Left hindlimb (tissue), 1 donor: ENCODE data around the gene CLEC2L.

Experiments
- DNase-seq: peaks from one replicate; pipeline ENCODE4 v3.0.0-alpha.2; 2018

The CLEC2L gene

GRCh38 chr7:139523199-139523941 is at the start of gene CLEC2L:
Gene CLEC2L, plus strand, starts transcription at chr7:139523685. Its CDS starts 243 bp downstream, at chr7:139523928.
- no peak for DNase-seq

GRCh38 chr7:139476139-139476538 is 47.3 kb upstream of the CLEC2L start:
- no peak for DNase-seq

- no peak for DNase-seq
These were observed 46.6 kb upstream of the CLEC2L start for GRCh38 chr7:139476891-139477290.

- no peak for DNase-seq
These were observed 43.9 kb upstream of the CLEC2L start for GRCh38 chr7:139479620-139480019.

GRCh38 chr7:139481364-139481763 is 42.1 kb upstream of the CLEC2L start:
- no peak for DNase-seq

GRCh38 chr7:139482122-139482521 is 41.4 kb upstream of the CLEC2L start:
- no peak for DNase-seq

- DNase-seq, result peak; percentile 36
These were observed 40.6 kb upstream of the CLEC2L start for GRCh38 chr7:139482662-139483466.

GRCh38 chr7:139487366-139488080 is 36.0 kb upstream of the CLEC2L start:
- DNase-seq, result no peak

- DNase-seq, result no peak
These were observed 34.7 kb upstream of the CLEC2L start for GRCh38 chr7:139488810-139489209.

- DNase-seq, result no peak
These were observed 33.4 kb upstream of the CLEC2L start for GRCh38 chr7:139490130-139490529.

- no peak for DNase-seq
These were observed 31.2 kb upstream of the CLEC2L start for GRCh38 chr7:139492293-139492692.

GRCh38 chr7:139494835-139495579 is 28.5 kb upstream of the CLEC2L start:
- no peak for DNase-seq

GRCh38 chr7:139495580-139496125 is 27.8 kb upstream of the CLEC2L start:
- DNase-seq, result no peak

GRCh38 chr7:139496528-139496927 is 27.0 kb upstream of the CLEC2L start:
- DNase-seq, result no peak

- DNase-seq, result no peak
These were observed 22.7 kb upstream of the CLEC2L start for GRCh38 chr7:139500770-139501138.

- no peak for DNase-seq
These were observed 21.3 kb upstream of the CLEC2L start for GRCh38 chr7:139502226-139502625.

GRCh38 chr7:139505563-139505962 is 17.9 kb upstream of the CLEC2L start:
- no peak for DNase-seq

- DNase-seq, result no peak
These were observed 13.9 kb upstream of the CLEC2L start for GRCh38 chr7:139509535-139509934.

- no peak for DNase-seq
These were observed 12.2 kb upstream of the CLEC2L start for GRCh38 chr7:139511315-139511714.

GRCh38 chr7:139515266-139515665 is 8.2 kb upstream of the CLEC2L start:
- DNase-seq, result no peak

GRCh38 chr7:139521439-139521838 is 2.0 kb upstream of the CLEC2L start:
- DNase-seq, result no peak

- DNase-seq, result no peak
These were observed 671 bp upstream of the CLEC2L start for GRCh38 chr7:139522830-139523198.
